ENCODE measurements around the gene OSBPL3.

- TF ChIP-seq CTCF (optimal IDR thresholded peaks at IDR 0.05 in 1 of 3, IDR thresholded peaks at IDR 0.05 in 1 of 3, conservative IDR thresholded peaks at IDR 0.05 in 1 of 3; ENCODE audit: extremely low read depth in 1 of 3, insufficient read depth in 2 of 3, low read length in 3 of 3) (peak; percentile 75 to 81 (median 77)), EZH2 (IDR thresholded peaks at IDR 0.05; ENCODE audit: low read length) (no peak)
Observed at GRCh38 chr7:24812305-24812945, 167.6 kb downstream of the OSBPL3 start.
